22Rv1 (cell line): ENCODE measurements around the gene RAD50.

ENCODE experiments used
- CTCF ChIP-seq: fragments of 450-650 bp; IDR thresholded peaks from 2 replicates; pipeline ENCODE4 v1.5.1; 2017; ENCODE audit warnings: mild to moderate bottlenecking
- ZFX ChIP-seq: fragments of 450-650 bp; IDR thresholded peaks from 2 replicates; pipeline ENCODE4 v1.6.1; 2017; ENCODE audit warnings: antibody characterized with exemption, borderline replicate concordance

- TF ChIP-seq CTCF (no peak), ZFX (no peak)
Measured at GRCh38 chr5:132679166-132679565, 122.4 kb downstream of the RAD50 start.
